Measurements from ENCODE around the gene TRMT1. TPM values are rescaled to one million over a fixed set of nuclear protein-coding genes. Genes with fewer than 3 reads are reported as not detected.

Gene TRMT1
- total and polyA plus RNA-seq, 2 experiments from 2014 or later, result 88.6 to 90.1 TPM

DNA sequence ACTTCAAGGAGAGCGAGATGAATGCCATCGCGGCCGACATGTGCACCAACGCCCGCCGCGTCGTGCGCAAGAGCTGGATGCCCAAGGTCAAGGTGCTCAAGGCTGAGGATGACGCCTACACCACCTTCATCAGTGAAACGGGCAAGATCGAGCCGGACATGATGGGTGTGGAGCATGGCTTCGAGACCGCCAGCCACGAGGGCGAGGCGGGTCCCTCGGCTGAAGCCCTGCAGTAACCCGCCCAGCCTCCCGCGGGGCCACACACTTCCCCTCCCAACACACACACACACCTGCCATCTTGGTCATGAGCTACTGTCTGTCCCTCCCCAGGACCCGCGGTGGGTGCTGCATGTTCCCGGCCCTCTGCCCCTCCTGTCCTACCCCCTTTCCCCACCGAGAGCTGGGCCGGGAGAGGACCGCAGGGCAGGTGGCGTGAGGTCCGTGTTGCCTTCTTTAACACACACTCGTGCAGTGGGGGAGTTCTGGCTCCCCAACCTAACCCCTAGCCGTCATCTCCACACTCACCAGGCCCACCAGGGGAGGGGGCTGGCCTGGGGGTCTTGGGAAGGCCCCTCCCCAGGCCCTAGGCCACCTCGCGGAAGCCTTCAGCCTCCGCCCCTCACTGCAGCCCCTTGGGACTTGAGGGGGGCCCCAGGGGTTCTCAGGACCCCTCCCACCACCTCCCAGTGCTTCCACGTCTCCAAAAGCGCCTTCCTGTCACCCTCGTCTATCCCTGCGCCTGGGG is 21.8 kb upstream of the TRMT1 start:
- H3K4me3 Mint-ChIP-seq, result no peak overlapping the region
- ATAC-seq, result no peak
- peaks cover 54% of the 10 kb centered on the region for H3K36me3 Mint-ChIP-seq (ENCODE audit: low read depth)
- H3K4me1 Mint-ChIP-seq, result peaks cover 16% of the 10 kb centered on the region
- Histone ChIP-seq H3K27me3 (ENCODE audit: insufficient read depth) (no peaks in the 10 kb centered on the region), H3K79me2 (replicated peaks; ENCODE audit: insufficient read depth) (peaks cover 16% of the 10 kb centered on the region), H3K27ac (ENCODE audit: low read depth) (no peak overlapping the region), H4K20me1 (replicated peaks; ENCODE audit: insufficient read depth) (peaks cover 24% of the 10 kb centered on the region), H3K4me2 (no peak overlapping the region), H3K4me1 (ENCODE audit: insufficient read depth) (no peaks in the 10 kb centered on the region), H2AFZ (no peak overlapping the region), H3F3A (replicated peaks; ENCODE audit: low read depth) (0 out of 2 replicates have a peak, but pooled peaks cover 7% of the 10 kb centered on the region), H3K9me2 (ENCODE audit: insufficient read depth) (no peaks in the 10 kb centered on the region), H3K4me3 (no peak overlapping the region), H3K36me3 (ENCODE audit: insufficient read depth) (peaks cover 5% of the 10 kb centered on the region; the same call in 1 of the 2 replicates)
- H3K9me3 Mint-ChIP-seq, result no peaks in the 10 kb centered on the region
- DNase-seq (ENCODE audit: low spot score), result no peak
- no peak overlapping the region for H3K27ac Mint-ChIP-seq
- TF ChIP-seq ZNF331 (CRISPR knock-in tag; IDR thresholded peaks at IDR 0.05; ENCODE audit: low read depth) (no peak), STAT1 (IDR thresholded peaks at IDR 0.05; ENCODE audit: unreplicated experiment) (no peak), EZH2 (IDR thresholded peaks at IDR 0.05; ENCODE audit: low read depth, unreplicated experiment) (no peak), POLR2AphosphoS5 (IDR thresholded peaks at IDR 0.05; ENCODE audit: low read depth) (no peak), CREB1 (CRISPR knock-in tag; IDR thresholded peaks at IDR 0.05; ENCODE audit: low read depth) (no peak), EZH2phosphoT487 (IDR thresholded peaks at IDR 0.05; ENCODE audit: unreplicated experiment) (no peak), NANOG (IDR thresholded peaks at IDR 0.05; ENCODE audit: borderline replicate concordance) (no peak)
- TF ChIP-seq, protein P1, sequence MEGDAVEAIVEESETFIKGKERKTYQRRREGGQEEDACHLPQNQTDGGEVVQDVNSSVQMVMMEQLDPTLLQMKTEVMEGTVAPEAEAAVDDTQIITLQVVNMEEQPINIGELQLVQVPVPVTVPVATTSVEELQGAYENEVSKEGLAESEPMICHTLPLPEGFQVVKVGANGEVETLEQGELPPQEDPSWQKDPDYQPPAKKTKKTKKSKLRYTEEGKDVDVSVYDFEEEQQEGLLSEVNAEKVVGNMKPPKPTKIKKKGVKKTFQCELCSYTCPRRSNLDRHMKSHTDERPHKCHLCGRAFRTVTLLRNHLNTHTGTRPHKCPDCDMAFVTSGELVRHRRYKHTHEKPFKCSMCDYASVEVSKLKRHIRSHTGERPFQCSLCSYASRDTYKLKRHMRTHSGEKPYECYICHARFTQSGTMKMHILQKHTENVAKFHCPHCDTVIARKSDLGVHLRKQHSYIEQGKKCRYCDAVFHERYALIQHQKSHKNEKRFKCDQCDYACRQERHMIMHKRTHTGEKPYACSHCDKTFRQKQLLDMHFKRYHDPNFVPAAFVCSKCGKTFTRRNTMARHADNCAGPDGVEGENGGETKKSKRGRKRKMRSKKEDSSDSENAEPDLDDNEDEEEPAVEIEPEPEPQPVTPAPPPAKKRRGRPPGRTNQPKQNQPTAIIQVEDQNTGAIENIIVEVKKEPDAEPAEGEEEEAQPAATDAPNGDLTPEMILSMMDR (conservative IDR thresholded peaks at IDR 0.05; ENCODE audit: low read depth in 2 of 2), result no peak
- H3K27me3 Mint-ChIP-seq (ENCODE audit: insufficient read depth, low read depth, poor library complexity), result peaks cover 19% of the 10 kb centered on the region

DNA sequence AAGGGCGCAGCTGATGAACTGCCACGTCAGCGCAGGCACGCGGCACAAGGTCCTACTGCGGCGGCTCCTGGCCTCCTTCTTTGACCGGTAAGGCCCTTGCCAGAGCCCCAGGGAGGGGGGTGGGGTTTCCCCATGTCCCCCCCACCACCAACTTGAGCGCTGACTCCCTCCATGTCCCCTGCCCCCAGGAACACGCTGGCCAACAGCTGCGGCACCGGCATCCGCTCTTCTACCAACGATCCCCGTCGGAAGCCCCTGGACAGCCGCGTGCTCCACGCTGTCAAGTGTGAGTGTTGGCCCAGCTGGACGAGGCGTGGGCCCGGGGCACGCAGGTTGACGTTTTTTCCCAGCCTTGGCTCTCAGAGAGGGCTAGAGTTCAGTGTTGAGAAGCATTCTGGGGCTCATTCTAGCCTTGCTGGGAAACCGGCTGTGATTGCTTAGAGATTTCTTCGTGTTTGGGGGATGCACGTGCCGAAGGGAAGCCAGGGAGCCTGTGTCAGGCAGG is 20.8 kb upstream of the TRMT1 start:
- no peak for ATAC-seq
- TF ChIP-seq EZH2phosphoT487 (IDR thresholded peaks at IDR 0.05; ENCODE audit: unreplicated experiment) (no peak), EZH2 (IDR thresholded peaks at IDR 0.05; ENCODE audit: low read depth, unreplicated experiment) (no peak), JUNB (IDR thresholded peaks at IDR 0.05; ENCODE audit: unreplicated experiment) (no peak), NANOG (IDR thresholded peaks at IDR 0.05; ENCODE audit: borderline replicate concordance) (no peak)
- TF ChIP-seq, protein P2, sequence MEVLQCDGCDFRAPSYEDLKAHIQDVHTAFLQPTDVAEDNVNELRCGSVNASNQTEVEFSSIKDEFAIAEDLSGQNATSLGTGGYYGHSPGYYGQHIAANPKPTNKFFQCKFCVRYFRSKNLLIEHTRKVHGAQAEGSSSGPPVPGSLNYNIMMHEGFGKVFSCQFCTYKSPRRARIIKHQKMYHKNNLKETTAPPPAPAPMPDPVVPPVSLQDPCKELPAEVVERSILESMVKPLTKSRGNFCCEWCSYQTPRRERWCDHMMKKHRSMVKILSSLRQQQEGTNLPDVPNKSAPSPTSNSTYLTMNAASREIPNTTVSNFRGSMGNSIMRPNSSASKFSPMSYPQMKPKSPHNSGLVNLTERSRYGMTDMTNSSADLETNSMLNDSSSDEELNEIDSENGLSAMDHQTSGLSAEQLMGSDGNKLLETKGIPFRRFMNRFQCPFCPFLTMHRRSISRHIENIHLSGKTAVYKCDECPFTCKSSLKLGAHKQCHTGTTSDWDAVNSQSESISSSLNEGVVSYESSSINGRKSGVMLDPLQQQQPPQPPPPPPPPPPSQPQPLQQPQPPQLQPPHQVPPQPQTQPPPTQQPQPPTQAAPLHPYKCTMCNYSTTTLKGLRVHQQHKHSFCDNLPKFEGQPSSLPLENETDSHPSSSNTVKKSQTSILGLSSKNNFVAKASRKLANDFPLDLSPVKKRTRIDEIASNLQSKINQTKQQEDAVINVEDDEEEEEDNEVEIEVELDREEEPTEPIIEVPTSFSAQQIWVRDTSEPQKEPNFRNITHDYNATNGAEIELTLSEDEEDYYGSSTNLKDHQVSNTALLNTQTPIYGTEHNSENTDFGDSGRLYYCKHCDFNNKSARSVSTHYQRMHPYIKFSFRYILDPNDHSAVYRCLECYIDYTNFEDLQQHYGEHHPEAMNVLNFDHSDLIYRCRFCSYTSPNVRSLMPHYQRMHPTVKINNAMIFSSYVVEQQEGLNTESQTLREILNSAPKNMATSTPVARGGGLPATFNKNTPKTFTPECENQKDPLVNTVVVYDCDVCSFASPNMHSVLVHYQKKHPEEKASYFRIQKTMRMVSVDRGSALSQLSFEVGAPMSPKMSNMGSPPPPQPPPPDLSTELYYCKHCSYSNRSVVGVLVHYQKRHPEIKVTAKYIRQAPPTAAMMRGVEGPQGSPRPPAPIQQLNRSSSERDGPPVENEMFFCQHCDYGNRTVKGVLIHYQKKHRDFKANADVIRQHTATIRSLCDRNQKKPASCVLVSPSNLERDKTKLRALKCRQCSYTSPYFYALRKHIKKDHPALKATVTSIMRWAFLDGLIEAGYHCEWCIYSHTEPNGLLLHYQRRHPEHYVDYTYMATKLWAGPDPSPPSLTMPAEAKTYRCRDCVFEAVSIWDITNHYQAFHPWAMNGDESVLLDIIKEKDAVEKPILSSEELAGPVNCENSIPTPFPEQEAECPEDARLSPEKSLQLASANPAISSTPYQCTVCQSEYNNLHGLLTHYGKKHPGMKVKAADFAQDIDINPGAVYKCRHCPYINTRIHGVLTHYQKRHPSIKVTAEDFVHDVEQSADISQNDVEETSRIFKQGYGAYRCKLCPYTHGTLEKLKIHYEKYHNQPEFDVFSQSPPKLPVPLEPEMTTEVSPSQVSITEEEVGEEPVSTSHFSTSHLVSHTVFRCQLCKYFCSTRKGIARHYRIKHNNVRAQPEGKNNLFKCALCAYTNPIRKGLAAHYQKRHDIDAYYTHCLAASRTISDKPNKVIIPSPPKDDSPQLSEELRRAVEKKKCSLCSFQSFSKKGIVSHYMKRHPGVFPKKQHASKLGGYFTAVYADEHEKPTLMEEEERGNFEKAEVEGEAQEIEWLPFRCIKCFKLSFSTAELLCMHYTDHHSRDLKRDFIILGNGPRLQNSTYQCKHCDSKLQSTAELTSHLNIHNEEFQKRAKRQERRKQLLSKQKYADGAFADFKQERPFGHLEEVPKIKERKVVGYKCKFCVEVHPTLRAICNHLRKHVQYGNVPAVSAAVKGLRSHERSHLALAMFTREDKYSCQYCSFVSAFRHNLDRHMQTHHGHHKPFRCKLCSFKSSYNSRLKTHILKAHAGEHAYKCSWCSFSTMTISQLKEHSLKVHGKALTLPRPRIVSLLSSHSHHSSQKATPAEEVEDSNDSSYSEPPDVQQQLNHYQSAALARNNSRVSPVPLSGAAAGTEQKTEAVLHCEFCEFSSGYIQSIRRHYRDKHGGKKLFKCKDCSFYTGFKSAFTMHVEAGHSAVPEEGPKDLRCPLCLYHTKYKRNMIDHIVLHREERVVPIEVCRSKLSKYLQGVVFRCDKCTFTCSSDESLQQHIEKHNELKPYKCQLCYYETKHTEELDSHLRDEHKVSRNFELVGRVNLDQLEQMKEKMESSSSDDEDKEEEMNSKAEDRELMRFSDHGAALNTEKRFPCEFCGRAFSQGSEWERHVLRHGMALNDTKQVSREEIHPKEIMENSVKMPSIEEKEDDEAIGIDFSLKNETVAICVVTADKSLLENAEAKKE (CRISPR knock-in tag; IDR thresholded peaks at IDR 0.05), result no peak
- TF ChIP-seq, protein P3, sequence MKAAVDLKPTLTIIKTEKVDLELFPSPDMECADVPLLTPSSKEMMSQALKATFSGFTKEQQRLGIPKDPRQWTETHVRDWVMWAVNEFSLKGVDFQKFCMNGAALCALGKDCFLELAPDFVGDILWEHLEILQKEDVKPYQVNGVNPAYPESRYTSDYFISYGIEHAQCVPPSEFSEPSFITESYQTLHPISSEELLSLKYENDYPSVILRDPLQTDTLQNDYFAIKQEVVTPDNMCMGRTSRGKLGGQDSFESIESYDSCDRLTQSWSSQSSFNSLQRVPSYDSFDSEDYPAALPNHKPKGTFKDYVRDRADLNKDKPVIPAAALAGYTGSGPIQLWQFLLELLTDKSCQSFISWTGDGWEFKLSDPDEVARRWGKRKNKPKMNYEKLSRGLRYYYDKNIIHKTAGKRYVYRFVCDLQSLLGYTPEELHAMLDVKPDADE (IDR thresholded peaks at IDR 0.05), result no peak

More for the DNA sequence above, 20.8 kb upstream of the TRMT1 start:
- Histone ChIP-seq H3K36me3 (ENCODE audit: insufficient read depth) (peaks cover 5% of the 10 kb centered on the region; the same call in 1 of the 2 replicates), H3K79me2 (replicated peaks; ENCODE audit: insufficient read depth) (peaks cover 26% of the 10 kb centered on the region), H3K27me3 (ENCODE audit: insufficient read depth) (no peaks in the 10 kb centered on the region), H2AFZ (no peak overlapping the region), H3F3A (replicated peaks; ENCODE audit: low read depth) (no peaks in the 10 kb centered on the region), H3K4me1 (ENCODE audit: insufficient read depth) (no peaks in the 10 kb centered on the region), H3K4me3 (no peak overlapping the region), H3K4me2 (no peak overlapping the region), H3K27ac (ENCODE audit: low read depth) (no peak overlapping the region), H3K9me2 (ENCODE audit: insufficient read depth) (no peaks in the 10 kb centered on the region), H4K20me1 (replicated peaks; ENCODE audit: insufficient read depth) (peaks cover 28% of the 10 kb centered on the region)
- H3K4me3 Mint-ChIP-seq, result no peak overlapping the region
- H3K27me3 Mint-ChIP-seq (ENCODE audit: insufficient read depth, low read depth, poor library complexity), result peaks cover 19% of the 10 kb centered on the region
- H3K9me3 Mint-ChIP-seq, result no peaks in the 10 kb centered on the region
- no peak overlapping the region; the same call in 1 of the 2 replicates for H3K27ac Mint-ChIP-seq
- peaks cover 16% of the 10 kb centered on the region for H3K4me1 Mint-ChIP-seq
- peaks cover 59% of the 10 kb centered on the region for H3K36me3 Mint-ChIP-seq (ENCODE audit: low read depth)
- DNase-seq (ENCODE audit: low spot score), result no peak

Data from GM23338 (cell line).